22Rv1 (cell line): Measurements from ENCODE around the gene LYPD4.

Experiments
- H3K27ac ChIP-seq: fragments of 450-650 bp; 2 replicates; pipeline ENCODE4 v1.5.1; 2017
- CTCF ChIP-seq: fragments of 450-650 bp; IDR thresholded peaks from 2 replicates; pipeline ENCODE4 v1.5.1; 2017; ENCODE audit warnings: mild to moderate bottlenecking
- ZFX ChIP-seq: fragments of 450-650 bp; IDR thresholded peaks from 2 replicates; pipeline ENCODE4 v1.6.1; 2017; ENCODE audit warnings: antibody characterized with exemption, borderline replicate concordance

The LYPD4 gene

GRCh38 chr19:41859618-41860418 is 15.3 kb upstream of the LYPD4 start, which contains the start of gene RPS19:
TSS of gene RPS19 (plus strand) at chr19:41860255. CDS start at chr19:41860775, 520 bp downstream.
- no peak for TF ChIP-seq ZFX
- peak; percentile 73 for TF ChIP-seq CTCF
- H3K27ac ChIP-seq = peak within 1 kb of the TSS; percentile 90

DNA sequence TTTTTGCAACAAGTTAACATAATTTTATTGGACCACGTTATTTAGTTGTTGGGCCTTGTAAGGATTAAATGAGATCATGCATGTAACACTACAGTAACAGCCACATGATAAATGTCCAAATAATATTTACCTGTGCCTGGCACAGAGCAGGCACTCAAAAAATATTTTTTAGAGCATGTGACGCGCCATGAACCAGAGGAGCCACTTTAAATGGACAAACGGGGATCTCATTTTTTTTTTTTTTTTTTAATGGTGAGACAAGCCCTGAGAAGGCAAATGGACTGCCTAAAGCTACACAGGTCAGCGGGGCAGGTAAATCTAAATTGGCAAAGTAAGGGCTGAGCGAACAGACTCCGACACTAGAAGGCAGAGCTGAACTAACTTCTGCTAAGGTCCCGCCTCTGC is 14.7 kb upstream of the LYPD4 start:
- no peak for TF ChIP-seq ZFX
- TF ChIP-seq CTCF = no peak
- H3K27ac ChIP-seq = peak overlapping the region; percentile 90

- no peak overlapping the region for H3K27ac ChIP-seq
- TF ChIP-seq ZFX (no peak), CTCF (no peak)
These were observed 9.3 kb upstream of the LYPD4 start for GRCh38 chr19:41853768-41854167.

GRCh38 chr19:41853344-41853743 is 8.9 kb upstream of the LYPD4 start:
- TF ChIP-seq ZFX (no peak), CTCF (no peak)
- H3K27ac ChIP-seq = no peak overlapping the region

DNA sequence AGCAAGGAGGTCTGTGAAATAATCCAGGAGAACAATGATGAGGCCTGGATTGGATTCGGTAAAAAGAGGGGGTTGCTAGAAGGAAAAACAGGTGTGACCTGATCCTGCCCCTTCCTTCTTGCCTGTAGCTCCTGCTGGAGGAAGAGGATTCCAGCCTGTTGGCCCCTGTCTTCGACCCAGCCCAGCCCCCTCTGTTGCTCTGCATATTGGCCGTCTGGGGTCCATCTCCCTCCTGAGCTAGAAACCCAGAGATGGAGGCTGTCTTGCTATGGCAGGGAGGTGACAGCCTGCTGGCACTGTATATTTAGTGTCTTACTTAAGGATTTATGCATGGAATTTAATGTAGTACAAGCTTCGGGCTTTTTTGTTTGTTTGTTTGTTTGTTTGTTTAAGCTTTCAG is 7.0 kb upstream of the LYPD4 start:
- H3K27ac ChIP-seq = no peak overlapping the region
- TF ChIP-seq CTCF (no peak), ZFX (no peak)

GRCh38 chr19:41850381-41850780 is 5.9 kb upstream of the LYPD4 start:
- no peak overlapping the region for H3K27ac ChIP-seq
- no peak for TF ChIP-seq CTCF
- no peak for TF ChIP-seq ZFX

DNA sequence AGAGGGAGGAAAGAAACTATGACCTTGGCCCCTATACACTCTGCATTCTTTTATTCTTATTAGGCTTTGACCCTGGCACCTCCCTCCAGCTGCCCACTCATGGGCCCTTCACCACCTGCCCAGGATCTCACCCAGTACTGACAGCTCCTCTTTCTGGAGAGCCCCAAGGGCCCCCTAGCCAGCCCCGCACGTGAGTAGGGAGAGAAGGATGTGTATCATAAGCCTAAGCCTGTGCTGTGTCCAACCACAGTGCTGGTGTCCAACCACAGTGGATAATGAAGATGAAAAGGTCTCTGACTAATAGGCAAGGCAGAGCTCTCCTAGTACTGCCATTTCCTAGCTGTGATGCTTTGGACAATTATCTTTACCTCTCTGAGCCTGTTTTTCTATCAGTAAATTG is 4.6 kb upstream of the LYPD4 start:
- H3K27ac ChIP-seq = no peak overlapping the region
- no peak for TF ChIP-seq ZFX
- no peak for TF ChIP-seq CTCF
